RPMI8226 (cell line): ENCODE data around the gene AUTS2.

Experiments
- DNase-seq: peaks from one replicate; pipeline ENCODE4 v3.0.0-alpha.2; 2015

AUTS2 gene

DNA sequence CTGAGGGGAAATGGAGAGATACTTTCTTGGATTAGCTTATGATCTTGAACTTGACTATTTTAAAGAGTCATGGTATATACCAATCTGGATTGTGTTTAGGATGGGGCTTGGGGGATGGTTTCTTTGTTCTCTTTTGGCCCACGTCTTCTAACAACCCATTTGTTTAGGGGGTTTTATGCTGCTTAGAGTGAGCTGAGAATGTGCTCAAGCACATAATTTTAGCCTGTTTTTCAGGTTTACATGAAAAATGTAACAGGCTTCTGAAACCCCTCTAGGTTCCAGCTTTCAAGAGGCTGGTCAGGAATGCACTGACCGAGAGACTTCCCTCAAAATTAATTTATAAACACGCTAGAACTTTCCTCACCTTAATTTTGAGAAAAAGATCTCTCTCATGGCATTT lies 94.3 kb downstream of the AUTS2 start:
- DNase-seq: no peak

DNA sequence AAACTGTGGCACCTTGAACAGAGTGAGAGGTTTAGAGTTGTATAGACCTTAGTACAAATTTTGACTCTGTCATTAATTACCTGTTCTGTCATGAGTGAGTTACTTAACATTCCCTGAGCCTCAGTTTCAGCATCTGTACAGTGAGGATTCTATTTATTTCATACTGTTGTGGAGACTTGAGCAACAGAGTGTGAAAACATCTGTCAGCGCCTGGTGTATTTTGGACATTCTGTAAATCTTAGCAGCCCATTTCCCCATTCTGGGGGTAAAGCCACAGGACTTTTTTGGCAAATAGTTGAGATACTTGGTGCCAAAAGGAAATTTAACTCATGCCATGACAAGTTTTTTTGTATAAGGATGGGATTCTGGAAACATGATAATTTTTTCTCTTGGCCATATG lies 94.8 kb downstream of the AUTS2 start:
- DNase-seq: no peak

DNA sequence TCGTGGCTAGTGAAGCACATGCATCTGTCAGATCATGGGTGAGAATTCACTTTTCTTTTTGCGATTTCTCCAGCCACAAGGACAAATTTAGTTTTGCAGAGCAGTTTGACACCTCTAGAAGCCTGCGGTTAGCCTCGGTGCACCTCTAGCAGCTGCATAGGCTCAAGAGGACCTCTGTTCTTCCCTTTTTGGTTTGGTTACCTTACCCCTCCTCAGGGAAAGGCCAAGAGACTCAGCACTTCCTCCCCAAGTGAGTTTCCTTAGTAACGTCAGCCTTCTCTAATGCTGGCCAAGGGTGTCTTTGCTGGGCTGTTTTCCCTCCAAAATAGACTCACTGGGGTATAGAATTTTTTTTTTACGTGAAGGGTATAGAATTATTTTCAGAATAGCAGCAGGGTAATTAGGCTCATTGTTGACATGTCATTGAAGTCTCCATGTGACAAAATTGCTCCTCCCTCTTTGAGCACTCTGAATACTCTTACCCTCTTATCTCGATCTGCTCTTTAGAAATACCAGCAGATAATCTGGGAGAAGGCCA lies 97.8 kb downstream of the AUTS2 start:
- DNase-seq: peak; percentile 82

DNA sequence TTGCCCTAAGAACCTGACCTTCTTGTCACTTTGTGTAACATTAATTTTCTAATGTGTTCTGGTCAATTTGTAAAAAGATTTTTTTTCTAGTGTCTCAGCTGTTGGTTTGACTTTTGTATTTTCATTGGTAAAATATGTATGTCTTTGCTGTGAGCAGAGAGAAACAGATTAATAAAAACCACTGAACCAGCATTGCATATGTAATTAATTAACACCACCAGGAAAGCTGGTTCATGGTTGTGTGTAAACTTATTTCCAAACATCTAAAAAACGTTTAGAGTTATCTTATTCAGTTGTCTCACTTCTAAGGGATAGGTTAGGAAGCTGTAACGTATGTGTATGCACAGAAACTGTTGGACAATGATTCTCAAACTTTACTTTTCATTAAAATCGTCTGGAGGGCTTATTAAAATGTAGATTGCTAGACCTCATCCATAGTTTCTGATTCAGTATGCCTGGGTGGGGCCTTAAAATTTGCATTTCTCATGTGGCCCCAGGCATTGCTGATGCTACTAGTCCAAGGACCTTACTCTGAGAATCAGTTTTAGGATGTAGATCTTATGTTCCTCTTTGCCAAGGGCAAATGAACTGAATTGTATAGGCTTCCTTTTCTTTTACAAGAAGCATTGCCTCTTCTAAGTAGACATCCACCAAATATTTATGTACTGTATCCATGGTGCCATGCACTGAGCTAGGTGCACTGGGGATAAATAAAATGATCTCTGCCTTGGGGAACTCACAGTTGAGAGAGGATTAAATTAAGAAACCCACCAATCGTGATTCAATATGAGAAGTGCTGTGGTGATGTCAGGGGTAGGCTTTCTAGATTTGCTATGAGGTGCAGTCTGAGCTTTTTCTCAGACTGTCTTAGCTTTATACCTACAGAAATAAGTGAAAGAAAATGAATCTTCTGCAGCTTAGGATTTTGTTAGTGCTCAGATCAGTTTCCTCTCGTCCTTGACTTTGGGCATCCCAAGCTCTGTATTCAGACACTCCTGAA lies 98.7 kb downstream of the AUTS2 start:
- peak; percentile 20 for DNase-seq

DNA sequence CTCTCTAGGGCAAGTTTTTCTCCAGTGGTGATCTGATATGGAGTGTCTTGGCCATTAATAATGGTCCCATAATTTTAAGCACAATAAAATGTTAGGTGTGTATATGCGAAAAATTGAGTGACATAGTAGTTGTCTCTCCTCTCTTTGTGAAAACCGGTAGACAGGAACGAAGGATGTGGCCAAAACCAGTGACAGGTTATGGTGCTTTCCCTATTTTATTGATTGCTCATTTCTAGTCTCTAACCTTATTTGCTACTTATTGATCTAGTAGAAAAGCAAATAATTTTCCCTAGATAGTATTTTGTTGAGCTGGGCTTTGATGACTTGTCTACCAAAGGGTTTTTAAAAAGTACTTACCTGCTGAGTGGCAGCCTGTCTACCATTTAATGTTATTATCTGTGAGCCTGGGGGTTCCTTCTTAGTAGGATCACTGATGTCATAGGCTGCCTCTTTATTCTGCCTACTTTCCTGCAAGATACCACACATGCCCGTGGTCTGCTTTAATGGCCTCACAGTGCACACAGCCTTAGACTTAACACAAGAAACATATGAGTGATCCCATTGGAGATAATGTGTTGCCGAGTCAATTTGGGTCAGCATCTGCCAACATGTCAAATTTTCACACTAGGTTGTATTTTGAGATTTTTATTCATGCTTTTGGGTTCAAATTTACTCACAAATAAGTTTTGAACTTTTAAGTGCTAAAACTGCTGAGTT lies 100.0 kb downstream of the AUTS2 start:
- no peak for DNase-seq

DNA sequence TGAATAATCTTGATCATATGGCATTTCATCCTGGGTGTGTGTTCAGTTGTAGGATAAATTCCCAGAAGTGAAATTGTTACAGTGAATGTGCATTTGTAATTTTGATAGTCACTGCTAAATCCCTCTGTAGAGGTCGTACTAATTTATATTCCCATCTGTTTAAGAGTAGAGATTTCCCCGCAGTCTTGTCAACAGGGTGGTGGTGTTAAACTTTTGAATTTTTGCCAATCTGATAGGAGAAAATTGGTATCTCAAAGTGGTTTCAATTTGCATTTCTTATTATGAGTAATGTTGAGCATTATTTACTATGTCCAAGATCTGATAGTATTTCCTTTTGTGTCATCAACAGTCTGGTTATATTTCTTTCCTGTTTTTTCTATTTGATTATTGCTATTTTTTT lies 101.7 kb downstream of the AUTS2 start:
- no peak for DNase-seq

DNA sequence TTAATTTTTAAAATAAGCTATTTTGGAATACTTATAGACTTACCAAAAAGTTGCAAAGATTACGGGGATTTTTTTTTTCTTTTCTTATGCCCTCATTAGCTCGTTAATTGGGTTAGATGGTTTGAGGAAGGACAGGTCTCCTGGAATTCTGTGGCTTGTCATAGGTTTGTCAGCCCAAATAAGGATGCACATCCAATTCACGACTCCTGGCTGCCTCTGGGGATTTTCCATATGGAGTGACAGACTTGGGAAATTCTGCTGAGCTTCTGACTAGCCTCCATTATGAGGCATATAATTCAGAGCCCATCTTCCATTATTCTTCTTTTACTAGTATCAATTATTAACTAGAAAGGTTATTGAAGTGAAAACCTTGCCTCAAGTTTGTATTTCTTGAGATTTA lies 102.1 kb downstream of the AUTS2 start:
- no peak for DNase-seq

DNA sequence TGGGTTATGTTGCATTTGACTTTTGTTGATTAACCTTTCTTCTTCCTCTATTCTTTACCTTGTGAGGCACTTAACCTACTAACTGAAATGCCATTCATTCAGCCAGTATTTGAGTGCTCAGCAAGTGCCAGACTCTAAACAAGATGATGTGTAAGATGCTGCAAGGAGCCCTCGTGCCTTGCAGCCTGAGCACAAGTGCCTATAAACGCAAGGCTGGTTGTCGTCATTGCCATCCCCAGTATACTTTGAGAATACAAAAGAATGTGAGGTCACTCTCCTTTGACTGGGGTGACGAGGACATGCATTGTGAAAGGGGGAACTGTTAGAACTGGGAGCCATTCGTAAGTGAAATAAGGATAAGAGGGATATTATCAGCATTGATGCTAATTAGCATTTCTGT lies 103.0 kb downstream of the AUTS2 start:
- no peak for DNase-seq

DNA sequence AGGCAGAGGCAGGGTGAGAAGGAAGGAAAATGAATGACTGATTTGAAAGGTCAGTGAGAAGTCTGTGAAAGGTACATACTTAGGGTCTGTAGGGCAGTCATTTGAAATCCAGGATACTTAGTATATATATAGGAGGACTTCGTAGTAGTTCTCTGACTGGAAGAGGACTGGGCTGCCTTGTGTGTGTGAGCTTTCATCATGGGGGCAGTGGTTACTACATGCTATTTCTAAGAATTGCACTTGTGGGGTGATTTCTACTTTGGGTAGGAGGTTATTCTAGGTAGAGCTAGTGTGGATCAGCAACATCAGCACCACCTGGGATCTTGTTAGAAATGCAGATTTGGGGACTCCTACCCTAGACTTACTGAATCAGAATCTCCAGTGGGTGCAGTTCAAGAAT lies 104.1 kb downstream of the AUTS2 start:
- DNase-seq: no peak

DNA sequence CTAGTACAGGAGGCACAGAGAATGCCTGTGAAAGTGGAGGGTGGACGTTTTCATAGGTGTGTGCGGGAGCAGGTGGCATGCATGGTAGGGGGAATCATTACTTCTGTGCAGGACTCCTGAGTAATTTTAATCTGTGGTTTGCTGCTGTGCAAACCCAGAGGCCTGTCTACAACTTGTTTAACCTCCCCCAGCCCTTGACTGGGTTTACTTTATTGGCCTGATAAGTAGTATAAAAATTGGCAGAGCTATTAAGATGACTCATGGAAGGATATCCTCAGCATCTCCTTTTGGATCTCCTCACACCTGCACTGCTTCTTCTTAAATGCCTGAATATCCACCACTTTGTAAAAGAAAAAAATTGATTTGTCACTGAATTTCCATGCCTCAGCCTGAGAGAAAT lies 104.8 kb downstream of the AUTS2 start:
- no peak for DNase-seq

DNA sequence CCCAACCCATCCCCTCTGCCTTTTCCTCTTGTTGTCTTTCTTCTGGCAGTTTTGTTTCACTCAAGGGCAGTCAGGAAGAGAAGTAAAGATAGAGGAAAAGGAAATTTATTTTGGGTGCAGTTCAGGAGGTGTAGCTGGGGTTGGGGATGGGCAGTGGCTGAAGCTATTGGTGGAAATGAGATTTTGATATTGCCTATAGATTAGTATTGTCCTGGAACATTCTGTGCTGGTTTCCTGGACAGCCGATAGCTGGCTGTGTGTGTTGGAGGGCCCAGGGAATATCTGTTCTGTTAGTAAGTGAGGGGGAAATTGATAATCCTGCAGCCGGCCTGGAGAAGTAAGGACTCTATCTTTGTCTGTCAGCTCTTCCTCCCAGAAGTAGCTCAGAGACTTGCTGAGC lies 107.8 kb downstream of the AUTS2 start:
- DNase-seq: no peak

DNA sequence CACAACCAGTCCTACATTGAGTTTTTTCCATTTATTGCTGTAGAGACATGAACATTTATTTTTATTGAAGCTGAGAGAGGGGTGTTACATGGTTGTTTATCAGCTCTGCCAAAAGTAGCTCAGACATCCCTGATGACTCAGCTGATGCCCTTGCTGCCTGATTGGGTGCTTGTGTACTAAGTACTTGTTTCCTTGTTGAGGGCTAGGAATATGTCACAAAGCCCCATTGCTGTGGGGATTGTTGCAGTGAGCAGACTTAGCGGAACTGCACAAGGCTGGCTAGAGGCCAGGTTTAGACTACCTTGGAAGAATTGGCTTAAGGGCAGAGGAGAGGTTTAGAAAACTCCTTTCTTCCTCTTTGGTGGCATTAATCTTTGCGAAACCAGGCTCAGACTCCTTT lies 110.6 kb downstream of the AUTS2 start:
- DNase-seq: peak; percentile 65

DNA sequence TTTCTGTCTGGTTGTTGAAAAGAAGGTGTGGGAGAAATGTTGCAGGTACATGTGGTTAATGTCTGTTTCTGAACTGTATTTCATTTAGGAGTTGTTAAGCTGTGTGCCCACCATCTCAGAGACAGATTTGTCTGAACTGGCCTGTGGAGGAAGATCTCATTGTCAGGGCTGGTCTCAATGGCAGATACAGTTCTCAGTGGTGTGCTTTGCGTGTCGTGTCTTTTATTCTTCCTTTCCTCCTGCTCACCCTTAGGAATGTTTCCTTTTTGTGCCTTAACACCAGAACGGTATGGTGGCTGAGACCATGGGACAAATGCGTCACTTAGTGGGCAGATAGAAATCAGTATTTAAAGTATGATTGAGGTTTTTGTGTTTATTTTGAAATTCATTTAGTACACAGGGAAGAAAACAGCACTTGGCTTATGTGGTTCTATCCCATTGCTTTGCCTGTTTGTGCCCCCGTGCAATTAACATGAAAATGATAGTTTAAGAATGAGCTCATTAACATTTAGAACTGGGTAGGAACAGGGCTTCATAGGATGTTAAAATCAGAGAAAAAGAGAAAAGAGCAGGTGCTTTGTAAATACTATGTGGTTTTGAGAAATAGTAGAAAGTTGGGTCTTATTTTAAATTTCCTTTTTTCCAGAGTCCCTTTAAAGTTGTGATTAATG lies 112.6 kb downstream of the AUTS2 start:
- no peak for DNase-seq

DNA sequence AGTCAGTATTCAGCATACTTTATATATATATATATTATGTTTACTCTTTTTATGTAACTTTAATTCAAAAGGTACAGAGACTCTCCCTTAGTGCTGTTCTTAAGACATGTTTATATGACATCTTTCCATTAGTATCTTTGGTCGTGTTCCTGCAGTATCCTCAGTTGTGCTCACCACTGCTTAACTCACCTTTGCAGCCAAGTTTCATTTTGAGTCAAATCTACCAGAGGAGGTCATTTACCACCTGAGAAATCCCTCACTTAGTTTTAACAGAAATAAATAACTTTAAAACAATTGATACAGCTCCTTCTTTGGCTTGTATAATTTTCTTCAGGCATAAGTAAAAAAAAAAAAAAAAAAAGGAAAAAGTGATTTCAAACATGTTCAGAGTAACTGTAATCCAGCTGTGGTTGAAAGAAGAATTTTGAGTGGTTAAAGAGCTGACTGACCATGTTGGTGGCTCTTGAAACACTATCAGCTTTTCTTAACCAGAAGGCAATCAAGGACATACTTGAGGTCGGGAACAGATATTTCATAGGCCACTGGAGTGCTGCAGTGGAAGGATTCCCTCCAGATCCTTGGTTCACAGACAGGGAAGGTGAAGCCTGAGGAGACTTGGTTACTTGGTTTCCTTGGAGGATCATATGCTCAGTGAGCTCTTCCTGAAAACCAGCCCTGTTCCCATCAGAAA lies 116.8 kb downstream of the AUTS2 start:
- DNase-seq: no peak

DNA sequence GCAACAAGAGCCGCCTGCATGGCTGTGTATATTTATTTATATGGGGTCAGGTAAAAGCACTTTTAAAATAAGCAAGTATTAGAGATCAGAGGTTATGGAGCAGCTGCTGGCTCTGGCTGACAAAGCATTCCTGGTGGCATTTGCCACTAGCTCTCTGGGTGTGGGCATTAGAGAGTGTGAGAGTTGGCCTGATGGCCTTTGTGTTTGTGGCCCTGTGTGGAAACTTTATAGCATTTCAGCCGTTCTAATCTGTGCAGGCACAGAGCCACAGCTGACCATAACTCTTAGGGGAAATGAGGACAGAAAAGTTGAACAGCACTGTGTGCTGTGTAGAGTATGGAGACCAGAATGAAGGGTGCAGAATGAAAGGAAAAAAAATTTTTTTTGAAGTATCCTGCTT lies 118.9 kb downstream of the AUTS2 start:
- DNase-seq: peak; percentile 34

DNA sequence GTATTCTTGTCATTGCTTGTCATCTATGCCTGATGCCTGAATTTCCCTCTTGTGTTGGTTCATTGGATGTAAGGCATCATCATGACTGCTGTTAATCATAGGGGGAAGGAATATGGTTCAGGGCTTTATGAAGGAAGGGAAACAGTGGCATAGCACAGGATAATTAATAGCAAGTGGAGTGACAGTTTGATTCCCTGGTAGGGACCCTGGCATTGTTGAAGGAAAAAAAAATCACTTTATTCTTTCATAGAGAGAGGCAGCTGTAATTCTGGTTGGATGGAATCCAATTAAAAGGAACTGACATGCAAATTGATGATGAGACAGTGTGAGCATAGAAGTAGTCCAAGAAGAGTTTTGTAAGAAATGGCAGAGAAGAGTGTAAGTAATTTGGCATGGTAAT lies 121.4 kb downstream of the AUTS2 start:
- no peak for DNase-seq

DNA sequence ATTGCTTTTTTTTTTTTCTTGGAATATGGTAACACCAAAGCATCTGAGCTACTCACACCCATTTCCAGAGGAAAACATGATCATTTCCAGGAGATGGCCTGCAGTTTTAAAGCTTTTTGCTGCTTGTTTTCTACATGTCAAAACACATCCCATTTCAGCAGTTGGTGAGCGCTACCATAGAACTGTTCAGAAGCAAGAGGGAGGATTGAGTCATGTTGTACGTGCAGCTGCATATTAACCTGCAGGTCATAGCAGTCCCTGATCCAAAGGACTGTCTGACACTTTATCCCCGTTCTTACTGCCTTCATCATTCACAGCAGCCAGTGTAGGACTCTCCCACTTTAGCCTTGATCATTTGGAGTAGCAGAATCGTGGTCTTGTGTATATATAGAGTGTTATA lies 124.6 kb downstream of the AUTS2 start:
- DNase-seq: no peak

DNA sequence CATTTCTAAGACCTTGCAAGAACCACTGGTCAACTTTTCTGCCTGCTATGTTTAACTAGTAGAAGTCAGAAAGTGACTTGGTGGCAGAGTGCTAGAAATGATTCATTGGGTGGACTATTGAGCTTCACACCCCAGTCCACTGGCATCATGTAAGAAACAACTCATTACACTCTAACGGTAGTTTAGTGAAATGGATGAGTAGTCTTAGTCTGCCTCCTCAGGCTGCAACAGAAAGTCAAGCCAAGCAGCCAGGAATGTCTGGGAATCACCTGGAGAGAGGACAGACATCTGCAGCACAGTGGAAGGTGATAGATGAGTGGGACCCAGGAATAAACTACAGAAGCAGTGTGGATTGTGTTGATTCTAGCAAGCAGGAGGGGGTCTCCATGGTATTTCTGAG lies 125.4 kb downstream of the AUTS2 start:
- DNase-seq: no peak

DNA sequence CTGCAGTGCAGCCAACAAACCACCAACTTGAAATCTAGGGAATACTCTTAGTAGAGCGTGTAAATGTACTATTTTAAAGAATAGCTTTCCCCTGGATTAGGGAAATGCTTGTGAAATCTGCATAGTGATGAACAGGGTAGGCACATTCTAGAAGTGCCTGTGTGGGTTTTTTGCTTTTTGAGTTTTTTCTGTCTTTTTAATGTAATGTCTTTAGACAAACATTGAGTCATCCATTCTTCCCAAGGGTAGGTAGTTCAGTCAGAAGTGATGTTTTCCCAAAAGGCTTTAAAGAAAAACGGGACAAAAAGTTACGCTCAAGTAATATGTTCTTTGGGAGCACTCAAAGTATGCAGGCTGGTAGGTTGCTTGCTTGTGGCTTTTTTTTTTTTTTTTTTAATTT lies 130.0 kb downstream of the AUTS2 start:
- DNase-seq: no peak

DNA sequence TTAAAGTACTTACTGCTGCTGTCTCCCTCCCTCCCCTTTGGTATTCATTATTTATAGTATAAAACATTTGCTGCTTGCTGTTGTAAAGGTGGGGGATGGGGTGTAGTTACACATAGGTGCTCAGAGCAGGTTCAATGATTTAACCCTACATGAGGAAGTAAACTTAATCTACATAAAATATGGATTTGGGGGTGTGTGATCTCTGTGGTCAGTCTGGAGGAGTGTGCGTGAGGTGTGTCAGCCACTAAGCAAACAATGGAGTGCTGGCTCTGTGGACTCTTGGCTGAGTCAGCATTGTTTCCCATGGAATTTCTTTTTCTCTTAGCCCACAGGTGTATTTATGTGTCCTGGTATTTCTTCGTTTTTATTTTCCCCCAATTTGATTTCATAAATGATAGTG lies 133.9 kb downstream of the AUTS2 start:
- no peak for DNase-seq

DNA sequence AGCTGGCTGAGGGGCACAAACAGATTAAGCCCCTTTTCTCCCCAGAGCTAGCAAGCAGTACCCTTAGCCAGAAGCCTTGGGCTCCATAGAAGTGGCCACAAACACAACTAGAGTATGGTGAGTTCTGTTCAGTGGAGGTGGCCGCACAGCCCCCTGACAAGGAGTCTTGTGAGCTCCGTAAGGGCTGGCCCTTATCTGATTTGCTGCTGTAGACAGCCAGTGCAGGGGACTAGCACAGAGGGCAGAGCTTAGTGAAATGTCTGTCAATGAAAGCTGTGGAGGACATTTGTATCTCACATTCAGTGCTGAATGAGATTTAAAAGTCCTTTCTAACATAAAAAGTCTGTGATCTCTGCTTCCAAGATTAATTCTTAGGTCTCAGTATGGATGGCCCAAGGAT lies 137.3 kb downstream of the AUTS2 start:
- no peak for DNase-seq

DNA sequence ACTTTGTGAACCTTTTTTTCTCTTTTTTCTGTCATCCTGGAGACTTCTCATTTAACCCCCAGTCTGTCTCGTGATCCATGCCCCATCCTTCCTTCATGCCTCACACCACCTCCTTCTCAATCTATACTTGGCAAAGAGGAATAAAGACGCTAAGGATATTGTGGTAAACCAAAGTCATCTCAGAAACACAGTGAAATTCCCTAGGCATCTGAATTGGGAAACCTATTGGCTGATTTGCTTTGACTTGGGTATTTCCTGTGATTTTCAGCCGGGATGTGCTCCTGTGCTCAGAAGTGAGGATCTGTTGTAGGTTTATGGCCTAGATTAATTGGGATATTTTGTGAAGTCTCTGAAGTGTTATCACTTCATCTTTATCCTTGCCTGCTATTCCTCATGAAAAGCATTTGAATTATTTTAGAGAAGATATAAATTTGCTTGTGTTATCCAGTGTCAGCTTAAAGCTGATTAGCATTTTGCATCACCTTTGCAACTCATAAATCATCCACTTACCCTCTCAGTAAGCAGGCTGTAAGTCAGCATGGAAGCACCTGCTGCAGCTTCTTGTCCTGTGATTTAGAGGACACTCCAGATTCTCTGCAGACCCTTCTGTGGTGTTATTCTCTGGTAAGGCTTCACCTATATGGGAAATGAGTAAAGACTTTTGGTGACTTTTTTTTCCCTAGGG lies 138.0 kb downstream of the AUTS2 start:
- no peak for DNase-seq
